H9 (cell line): ENCODE measurements around the gene NUAK2. TPM values are rescaled to one million over a fixed set of nuclear protein-coding genes. Genes with fewer than 3 reads are reported as not detected.

Experiments
- DNase-seq: peaks from one replicate; pipeline ENCODE4 v3.0.0-alpha.2; 2017
- H2AFZ ChIP-seq: one replicate; pipeline ENCODE4 v1.6.1; 2013; ENCODE audit warnings: mild to moderate bottlenecking, low read length, control low read depth, moderate library complexity
- H2AK5ac ChIP-seq: 2 replicates; pipeline ENCODE4 v1.6.1; 2013; ENCODE audit warnings: low read length, control low read depth, mixed read lengths; ENCODE audit not compliant: insufficient read length
- H2BK120ac ChIP-seq: one replicate; pipeline ENCODE4 v1.6.1; 2013; ENCODE audit warnings: low read depth, mild to moderate bottlenecking, low read length, control low read depth, inconsistent platforms; ENCODE audit not compliant: poor library complexity, severe bottlenecking
- H2BK12ac ChIP-seq: 2 replicates; pipeline ENCODE4 v1.6.1; 2013; ENCODE audit warnings: low read length, control low read depth, mixed read lengths, low read depth; ENCODE audit not compliant: insufficient read length
- H2BK15ac ChIP-seq: 2 replicates; pipeline ENCODE4 v1.6.1; 2013; ENCODE audit warnings: low read depth, low read length, control low read depth
- H2BK20ac ChIP-seq: one replicate; pipeline ENCODE4 v1.6.1; 2013; ENCODE audit warnings: low read depth, mild to moderate bottlenecking, low read length, control low read depth, inconsistent platforms; ENCODE audit not compliant: poor library complexity, severe bottlenecking
- H2BK5ac ChIP-seq: 2 replicates; pipeline ENCODE4 v1.6.1; 2013; ENCODE audit warnings: low read length, control low read depth, mixed read lengths; ENCODE audit not compliant: insufficient read length
- H3K14ac ChIP-seq: 2 replicates; pipeline ENCODE4 v1.6.1; 2013; ENCODE audit warnings: low read length, control low read depth; ENCODE audit not compliant: insufficient read depth
- H3K18ac ChIP-seq: 2 replicates; pipeline ENCODE4 v1.6.1; 2013; ENCODE audit warnings: low read depth, mild to moderate bottlenecking, mixed read lengths, low read length, control low read depth; ENCODE audit not compliant: insufficient read length
- H3K23ac ChIP-seq: 2 replicates; pipeline ENCODE4 v1.6.1; 2013; ENCODE audit warnings: low read length, control low read depth, mixed read lengths, low read depth; ENCODE audit not compliant: insufficient read length
- H3K23me2 ChIP-seq: 2 replicates; pipeline ENCODE4 v1.6.1; 2013; ENCODE audit warnings: low read depth, mild to moderate bottlenecking, mixed read lengths, low read length, control low read depth; ENCODE audit not compliant: insufficient read length, poor library complexity, severe bottlenecking
- H3K27ac ChIP-seq: 2 replicates; pipeline ENCODE4 v1.5.1; 2013; ENCODE audit warnings: low read length, control low read depth, mixed read lengths, low read depth; ENCODE audit not compliant: insufficient read length
- H3K27me3 ChIP-seq: 2 replicates; pipeline ENCODE4 v1.6.1; 2013; ENCODE audit warnings: low read length, control low read depth, inconsistent platforms; ENCODE audit not compliant: insufficient read depth
- H3K4ac ChIP-seq: 2 replicates; pipeline ENCODE4 v1.6.1; 2013; ENCODE audit warnings: low read depth, mild to moderate bottlenecking, control low read depth, inconsistent platforms, low read length, moderate library complexity
- H3K4me1 ChIP-seq: 2 replicates; pipeline ENCODE4 v1.6.1; 2013; ENCODE audit warnings: low read length, control low read depth, inconsistent platforms; ENCODE audit not compliant: insufficient read depth
- H3K4me2 ChIP-seq: 2 replicates; pipeline ENCODE4 v1.6.1; 2013; ENCODE audit warnings: low read length, control low read depth, mixed read lengths; ENCODE audit not compliant: insufficient read length, insufficient read depth
- H3K56ac ChIP-seq: 2 replicates; pipeline ENCODE4 v1.6.1; 2013; ENCODE audit warnings: low read depth, mild to moderate bottlenecking, mixed read lengths, low read length, control low read depth; ENCODE audit not compliant: insufficient read length
- H3K79me1 ChIP-seq: 2 replicates; pipeline ENCODE4 v1.6.1; 2013; ENCODE audit warnings: low read depth, mild to moderate bottlenecking, moderate library complexity, low read length, control low read depth, inconsistent platforms; ENCODE audit not compliant: insufficient read depth, poor library complexity, severe bottlenecking
- H3K79me2 ChIP-seq: 2 replicates; pipeline ENCODE4 v1.6.1; 2013; ENCODE audit warnings: low read length, control low read depth, inconsistent platforms; ENCODE audit not compliant: insufficient read depth
- H3K9ac ChIP-seq: 2 replicates; pipeline ENCODE4 v1.6.1; 2013; ENCODE audit warnings: low read length, control low read depth, mixed read lengths; ENCODE audit not compliant: insufficient read length; ENCODE audit errors: extremely low read depth
- H3K9me3 ChIP-seq: one replicate; pipeline ENCODE4 v1.6.1; 2013; ENCODE audit warnings: low read depth, low read length, inconsistent platforms; ENCODE audit not compliant: control insufficient read depth
- H3T11ph ChIP-seq: one replicate; pipeline ENCODE4 v1.6.1; 2013; ENCODE audit warnings: mild to moderate bottlenecking, low read length, control low read depth, inconsistent platforms
- H4K20me1 ChIP-seq: one replicate; pipeline ENCODE4 v1.6.1; 2013; ENCODE audit not compliant: control insufficient read depth, insufficient read length, insufficient read depth
- H4K5ac ChIP-seq: 2 replicates; pipeline ENCODE4 v1.6.1; 2013; ENCODE audit warnings: low read depth, mild to moderate bottlenecking, mixed read lengths, low read length, control low read depth; ENCODE audit not compliant: insufficient read length
- H4K8ac ChIP-seq: replicated peaks from 2 replicates; pipeline ENCODE4 v1.6.1; 2013; ENCODE audit warnings: low read length, control low read depth, mixed read lengths, low read depth; ENCODE audit not compliant: insufficient read length
- H4K91ac ChIP-seq: 2 replicates; pipeline ENCODE4 v1.6.1; 2013; ENCODE audit warnings: low read depth, mild to moderate bottlenecking, moderate library complexity, mixed read lengths, low read length, control low read depth; ENCODE audit not compliant: insufficient read length
- H3K27ac Mint-ChIP-seq, 3 experiments: 2 replicates in 2 of 3; 3 replicates in 1 of 3; pipeline ENCODE4 v1.8.0; 2020 to 2021; ENCODE audit warnings: mixed read lengths in 3 of 3, mild to moderate bottlenecking in 1 of 3, moderate library complexity in 1 of 3
- H3K27me3 Mint-ChIP-seq: 2 replicates; pipeline ENCODE4 v1.8.0; 2021; ENCODE audit warnings: low read depth, mild to moderate bottlenecking, moderate library complexity, mixed read lengths
- H3K36me3 Mint-ChIP-seq, 3 experiments: 2 replicates in 2 of 3; 3 replicates in 1 of 3; pipeline ENCODE4 v1.8.0; 2020 to 2021; ENCODE audit warnings: low read depth in 3 of 3, mixed read lengths in 3 of 3; ENCODE audit not compliant: insufficient read depth in 1 of 3
- H3K4me1 Mint-ChIP-seq, 2 experiments: 2 replicates each; pipeline ENCODE4 v1.8.0; 2020; ENCODE audit warnings: mixed read lengths in 2 of 2
- H3K4me3 Mint-ChIP-seq, 2 experiments: 2 replicates in 1 of 2; 3 replicates in 1 of 2; pipeline ENCODE4 v1.8.0; 2020 to 2021; ENCODE audit warnings: mild to moderate bottlenecking in 2 of 2, mixed read lengths in 2 of 2, moderate library complexity in 1 of 2
- H3K9me3 Mint-ChIP-seq, 2 experiments: 2 replicates in 1 of 2; 3 replicates in 1 of 2; pipeline ENCODE4 v1.8.0; 2020; ENCODE audit warnings: mild to moderate bottlenecking in 2 of 2, mixed read lengths in 2 of 2, moderate library complexity in 1 of 2
- WGBS: extraction: QIAGEN DNeasy Blood & Tissue Kit; methylation state at CpG from one replicate; pipeline ENCODE4 v1.1.7; 2013; ENCODE audit warnings: missing lambda C conversion rate, low lambda C conversion rate, mixed read lengths; ENCODE audit not compliant: insufficient read length; ENCODE audit errors: extremely low coverage; 5-methylcytosine and 5-hydroxymethylcytosine counted together
- total RNA-seq: library from RNA; stranded (reverse); gene quantifications from 2 replicates; pipeline ENCODE4 v1.2.1, GENCODE V29; 2021
- TF ChIP-seq, protein P1 (sequence below): fragments of 200-600 bp; sonication (generic); conservative IDR thresholded peaks from 3 replicates; pipeline ENCODE4 v1.8.0; 2021; ENCODE audit warnings: antibody characterized with exemption, mild to moderate bottlenecking

Gene NUAK2
- total RNA-seq, 1 experiment from 2014 or later, result 15.4 TPM

DNA sequence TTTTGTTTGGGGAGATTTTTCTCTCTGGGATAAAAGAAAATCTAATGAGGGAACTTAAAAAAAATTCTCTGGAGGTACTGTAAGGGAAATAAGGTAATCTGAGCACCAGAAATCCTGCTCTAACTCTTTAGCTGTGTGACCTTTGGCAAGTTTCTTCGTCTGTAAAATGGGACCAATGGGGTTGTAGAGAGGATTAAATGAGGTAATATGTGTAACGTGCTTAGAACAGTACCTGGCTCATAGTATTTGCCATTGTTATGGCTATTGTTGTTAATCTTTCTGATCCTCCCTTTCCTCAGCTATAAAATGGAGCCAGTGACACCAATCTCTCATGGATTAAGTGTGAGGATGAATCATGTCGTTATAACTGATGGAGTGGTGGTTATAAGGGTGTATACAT lies 36.0 kb upstream of the NUAK2 start:
- Histone ChIP-seq H4K20me1 (no peaks in the 10 kb centered on the region), H4K5ac (no peak overlapping the region), H3K9ac (no peak overlapping the region), H2BK15ac (no peak overlapping the region), H3K27ac (no peak overlapping the region), H2BK5ac (no peak overlapping the region), H3K56ac (no peak overlapping the region), H3K4ac (no peak overlapping the region), H2BK20ac (no peak overlapping the region), H2AFZ (no peak overlapping the region), H3K18ac (no peak overlapping the region), H3K79me2 (no peaks in the 10 kb centered on the region), H3K9me3 (no peaks in the 10 kb centered on the region), H3K27me3 (no peaks in the 10 kb centered on the region), H2BK12ac (no peak overlapping the region), H3K79me1 (no peaks in the 10 kb centered on the region), H3K23ac (no peak overlapping the region), H3K4me1 (peaks cover 10% of the 10 kb centered on the region; the same call in 1 of the 2 replicates), H4K8ac (no peak overlapping the region), H3K4me2 (no peak overlapping the region), H2AK5ac (no peak overlapping the region), H2BK120ac (no peak overlapping the region), H3T11ph (no peak overlapping the region), H3K14ac (no peak overlapping the region), H3K23me2 (no peaks in the 10 kb centered on the region), H4K91ac (no peak overlapping the region)
- Mint-ChIP-seq H3K36me3 (no peaks in the 10 kb centered on the region; a peak in 1 of 7 replicates), H3K9me3 (no peaks in the 10 kb centered on the region), H3K4me3 (no peak overlapping the region), H3K4me1 (peaks cover 63 to 66% of the 10 kb centered on the region in 2 experiments), H3K27me3 (peaks cover 3% of the 10 kb centered on the region), H3K27ac (no peak overlapping the region)
- TF ChIP-seq, protein P1, sequence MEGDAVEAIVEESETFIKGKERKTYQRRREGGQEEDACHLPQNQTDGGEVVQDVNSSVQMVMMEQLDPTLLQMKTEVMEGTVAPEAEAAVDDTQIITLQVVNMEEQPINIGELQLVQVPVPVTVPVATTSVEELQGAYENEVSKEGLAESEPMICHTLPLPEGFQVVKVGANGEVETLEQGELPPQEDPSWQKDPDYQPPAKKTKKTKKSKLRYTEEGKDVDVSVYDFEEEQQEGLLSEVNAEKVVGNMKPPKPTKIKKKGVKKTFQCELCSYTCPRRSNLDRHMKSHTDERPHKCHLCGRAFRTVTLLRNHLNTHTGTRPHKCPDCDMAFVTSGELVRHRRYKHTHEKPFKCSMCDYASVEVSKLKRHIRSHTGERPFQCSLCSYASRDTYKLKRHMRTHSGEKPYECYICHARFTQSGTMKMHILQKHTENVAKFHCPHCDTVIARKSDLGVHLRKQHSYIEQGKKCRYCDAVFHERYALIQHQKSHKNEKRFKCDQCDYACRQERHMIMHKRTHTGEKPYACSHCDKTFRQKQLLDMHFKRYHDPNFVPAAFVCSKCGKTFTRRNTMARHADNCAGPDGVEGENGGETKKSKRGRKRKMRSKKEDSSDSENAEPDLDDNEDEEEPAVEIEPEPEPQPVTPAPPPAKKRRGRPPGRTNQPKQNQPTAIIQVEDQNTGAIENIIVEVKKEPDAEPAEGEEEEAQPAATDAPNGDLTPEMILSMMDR, result no peak
- no peak for DNase-seq
- WGBS, result no CpG with 5 or more reads among the region's 3 CpGs
